Upper lobe of left lung (tissue), 6 donors: ENCODE measurements around the gene SMG1. TPM values are rescaled to one million over a fixed set of nuclear protein-coding genes. Genes with fewer than 3 reads are reported as not detected.
"Not testable (repeated sequence)": the region's sequence is repeated elsewhere in the genome, so short reads cannot be mapped to it uniquely, and the experiment has no call there.

Experiments
- ATAC-seq, 2 donors: fragments of 200-7000 bp; cut with Tn5 transposase; one replicate each; pipeline ENCODE4 v1.9.1; 2022; ENCODE audit warnings: mild to moderate bottlenecking in 2 of 2, moderate library complexity in 2 of 2; ENCODE audit not compliant: low FRiP score in 2 of 2
- DNase-seq, 2 donors: peaks; one replicate each; pipeline ENCODE4 v3.0.0-alpha.2; 2019 to 2020
- H3K27ac ChIP-seq, 4 donors: fragments of 200-600 bp; sonication (generic); one replicate each; pipeline ENCODE4 v1.5.1; 2016 to 2019
- H3K27me3 ChIP-seq, 4 donors: fragments of 200-600 bp; sonication (generic); one replicate each; pipeline ENCODE4 v1.5.1; 2017 to 2019
- H3K36me3 ChIP-seq, 4 donors: fragments of 200-600 bp; sonication (generic); one replicate each; pipeline ENCODE4 v1.5.1; 2016 to 2019
- H3K4me1 ChIP-seq, 4 donors: fragments of 200-600 bp; sonication (generic); one replicate each; pipeline ENCODE4 v1.5.1; 2018 to 2019
- H3K4me3 ChIP-seq, 4 donors: fragments of 200-600 bp; sonication (generic); one replicate each; pipeline ENCODE4 v1.5.1; 2017 to 2019; ENCODE audit warnings: mild to moderate bottlenecking in 2 of 4, moderate library complexity in 1 of 4
- H3K9me3 ChIP-seq, 4 donors: fragments of 200-600 bp; sonication (generic); one replicate each; pipeline ENCODE4 v1.5.1; 2018 to 2019
- CTCF ChIP-seq, 6 experiments: fragments of 450-650 bp in 4 of 6; fragments of 200-600 bp in 2 of 6; sonication (generic) in 2 of 6; IDR thresholded peaks; one replicate each; pipeline ENCODE4 v1.5.1; 2016 to 2019; ENCODE audit warnings: antibody characterized with exemption in 6 of 6
- EP300 ChIP-seq, 4 donors: sonication (generic); formaldehyde crosslinking; IDR thresholded peaks; one replicate each; pipeline ENCODE4 v1.5.1; 2017; ENCODE audit warnings: antibody characterized with exemption in 4 of 4, control low read depth in 2 of 4
- POLR2A ChIP-seq, 4 donors: fragments of 450-650 bp; IDR thresholded peaks; one replicate each; pipeline ENCODE4 v1.5.1; 2016 to 2017; ENCODE audit warnings: antibody characterized with exemption in 4 of 4, mild to moderate bottlenecking in 2 of 4
- POLR2AphosphoS5 ChIP-seq, 2 donors: sonication (generic); formaldehyde crosslinking; IDR thresholded peaks; one replicate each; pipeline ENCODE4 v1.5.1; 2017; ENCODE audit warnings: antibody characterized with exemption in 2 of 2
- WGBS, 2 donors: methylation state at CpG; one replicate each; pipeline ENCODE4 v1.1.5; 2017 to 2018; 5-methylcytosine and 5-hydroxymethylcytosine counted together
- total RNA-seq, 6 donors: library from RNA; depleted of rRNA in 4 of 6; stranded (reverse); fragments of >200 nt in 4 of 6; gene quantifications; one replicate each; pipeline versions ENCODE4 v1.1.0 to v1.2.1, GENCODE V29; 2016 to 2021
- donor health status: DM: no; HTN: no; CAD: no; lungs with moderate emphysema.
- donor health status: DM: no; HTN: yes; CAD: no; lungs with severe emphysema.

SMG1 gene
- total RNA-seq, 6 donors from 2014 or later, result 39.2 to 122 (median 69.6) TPM

- WGBS, 2 donors, result 77 to 82% methylated on average over 7 of the region's 7 CpGs
- DNase-seq, result no peak
These were observed 10.6 kb upstream of the SMG1 start for GRCh38 chr16:18936727-18937340.

GRCh38 chr16:18933501-18933900, 7.3 kb upstream of the SMG1 start:
- H3K36me3 ChIP-seq, result no peaks in the 10 kb centered on the region
- TF ChIP-seq POLR2A (IDR thresholded peaks at IDR 0.05), result no peak
- TF ChIP-seq POLR2AphosphoS5 (IDR thresholded peaks at IDR 0.05), result no peak
- TF ChIP-seq EP300 (IDR thresholded peaks at IDR 0.05), result no peak
- TF ChIP-seq CTCF (IDR thresholded peaks at IDR 0.05), result no peak
- H3K9me3 ChIP-seq, result no peaks in the 10 kb centered on the region
- no peaks in the 10 kb centered on the region for H3K4me1 ChIP-seq
- H3K4me3 ChIP-seq, result no peak overlapping the region
- DNase-seq, result no peak
- H3K27ac ChIP-seq, result no peak overlapping the region
- WGBS, 2 donors, result 19 to 32% methylated on average over 1 of the region's 1 CpG
- no peaks in the 10 kb centered on the region for H3K27me3 ChIP-seq
- ATAC-seq, result no peak

More at GRCh38 chr16:18936727-18937340, 10.6 kb upstream of the SMG1 start:
- Histone ChIP-seq H3K36me3 (no peaks in the 10 kb centered on the region), H3K27ac (no peak overlapping the region), H3K4me3 (no peak overlapping the region), H3K9me3 (no peaks in the 10 kb centered on the region), H3K4me1 (peaks cover 0 to under 1% (median 0%) of the 10 kb centered on the region in 4 donors), H3K27me3 (no peaks in the 10 kb centered on the region)
- ATAC-seq, result no peak
- no peak for TF ChIP-seq CTCF (IDR thresholded peaks at IDR 0.05)
- TF ChIP-seq EP300 (IDR thresholded peaks at IDR 0.05), result no peak
- no peak for TF ChIP-seq POLR2AphosphoS5 (IDR thresholded peaks at IDR 0.05)
- TF ChIP-seq POLR2A (IDR thresholded peaks at IDR 0.05), result no peak

- DNase-seq (no peak), ATAC-seq (no peak)
- H3K27ac ChIP-seq, result no peak overlapping the region
- TF ChIP-seq CTCF (IDR thresholded peaks at IDR 0.05) (no peak), POLR2A (IDR thresholded peaks at IDR 0.05) (no peak), POLR2AphosphoS5 (IDR thresholded peaks at IDR 0.05) (no peak), EP300 (IDR thresholded peaks at IDR 0.05) (no peak)
- no peaks in the 10 kb centered on the region for H3K27me3 ChIP-seq
- H3K4me1 ChIP-seq, result no peaks in the 10 kb centered on the region
- 50 to 55% methylated on average over 5 of the region's 5 CpGs for WGBS, 2 donors
- H3K9me3 ChIP-seq, result no peaks in the 10 kb centered on the region
- H3K36me3 ChIP-seq, result no peaks in the 10 kb centered on the region
- H3K4me3 ChIP-seq, result no peak overlapping the region
These were observed 6.2 kb upstream of the SMG1 start for GRCh38 chr16:18932243-18932987.

GRCh38 chr16:18931756-18932155, 5.5 kb upstream of the SMG1 start:
- DNase-seq (no peak), ATAC-seq (no peak)
- Histone ChIP-seq H3K27ac (no peak overlapping the region), H3K4me1 (peaks cover 0 to 4% (median 2%) of the 10 kb centered on the region in 4 donors), H3K36me3 (no peaks in the 10 kb centered on the region), H3K27me3 (no peaks in the 10 kb centered on the region), H3K9me3 (no peaks in the 10 kb centered on the region), H3K4me3 (no peak overlapping the region)
- 34 to 53% methylated on average over 5 of the region's 5 CpGs for WGBS, 2 donors
- TF ChIP-seq CTCF (IDR thresholded peaks at IDR 0.05), result no peak
- TF ChIP-seq POLR2AphosphoS5 (IDR thresholded peaks at IDR 0.05), result no peak
- no peak for TF ChIP-seq EP300 (IDR thresholded peaks at IDR 0.05)
- no peak for TF ChIP-seq POLR2A (IDR thresholded peaks at IDR 0.05)

GRCh38 chr16:18930095-18930494, 3.9 kb upstream of the SMG1 start:
- 78 to 82% methylated on average over 3 to 4 of the region's 4 CpGs for WGBS, 2 donors

GRCh38 chr16:18928073-18928472, 1.9 kb upstream of the SMG1 start:
- DNase-seq, H3K36me3 ChIP-seq, H3K9me3 ChIP-seq, H3K27me3 ChIP-seq, H3K27ac ChIP-seq, ATAC-seq, H3K4me3 ChIP-seq: not testable (repeated sequence)
- peaks cover 7 to 25% (median 17%) of the 10 kb centered on the region in 4 donors for H3K4me1 ChIP-seq
- WGBS, 2 donors, result 94 to 100% methylated on average over 7 of the region's 7 CpGs

More at GRCh38 chr16:18930095-18930494, 3.9 kb upstream of the SMG1 start:
- not testable (repeated sequence) for DNase-seq, H3K4me1 ChIP-seq, H3K27ac ChIP-seq, H3K4me3 ChIP-seq, H3K36me3 ChIP-seq, H3K27me3 ChIP-seq, H3K9me3 ChIP-seq, ATAC-seq

- Histone ChIP-seq H3K4me1 (peaks cover 7 to 33% (median 19%) of the 10 kb centered on the region in 4 donors), H3K27ac (peak overlapping the region; percentile 95 to 99 (median 98)), H3K4me3 (peak overlapping the region; percentile 75 to 92 (median 82))
- not testable (repeated sequence) for H3K27me3 ChIP-seq, H3K9me3 ChIP-seq, H3K36me3 ChIP-seq
- DNase-seq (peak in 1 of 2 donors; percentile 73), ATAC-seq (peak; percentile 86 to 91)
- WGBS, 2 donors, result 1% methylated on average over 13 to 15 of the region's 42 CpGs
These were observed 808 bp downstream of the SMG1 start for GRCh38 chr16:18925215-18925985.
